ENCODE data around the gene TSC1.

TSC1 gene

GRCh38 chr9:132876849-132877248 is 67.6 kb downstream of the TSC1 start:
- H3K9me3 ChIP-seq (ENCODE audit: control insufficient read depth, insufficient read depth, low read depth, low read length) = no peaks in the 10 kb centered on the region
- no peak overlapping the region for H3K4me3 ChIP-seq (ENCODE audit: low read depth, low read length)
- no peaks in the 10 kb centered on the region for H3K4me1 ChIP-seq (ENCODE audit: control insufficient read depth, insufficient read depth, low read length)
- H3K9ac ChIP-seq (ENCODE audit: low read length) = no peak overlapping the region
- H3K36me3 ChIP-seq (ENCODE audit: control insufficient read depth, insufficient read depth, low read length) = no peaks in the 10 kb centered on the region
- H3K27me3 ChIP-seq (ENCODE audit: control insufficient read depth, insufficient read depth, low read length) = peaks cover 32% of the 10 kb centered on the region
- H3K27ac ChIP-seq (ENCODE audit: low read depth, low read length) = no peak overlapping the region

GRCh38 chr9:132875159-132875558 is 69.3 kb downstream of the TSC1 start:
- H3K4me3 ChIP-seq (ENCODE audit: low read depth, low read length) = no peak overlapping the region
- peaks cover 32% of the 10 kb centered on the region for H3K27me3 ChIP-seq (ENCODE audit: control insufficient read depth, insufficient read depth, low read length)
- no peak overlapping the region for H3K27ac ChIP-seq (ENCODE audit: low read depth, low read length)
- H3K4me1 ChIP-seq (ENCODE audit: control insufficient read depth, insufficient read depth, low read length) = no peaks in the 10 kb centered on the region
- H3K9ac ChIP-seq (ENCODE audit: low read length) = no peak overlapping the region
- no peaks in the 10 kb centered on the region for H3K36me3 ChIP-seq (ENCODE audit: control insufficient read depth, insufficient read depth, low read length)
- no peaks in the 10 kb centered on the region for H3K9me3 ChIP-seq (ENCODE audit: control insufficient read depth, insufficient read depth, low read depth, low read length)

GRCh38 chr9:132873403-132873802 is 71.0 kb downstream of the TSC1 start:
- H3K4me1 ChIP-seq (ENCODE audit: control insufficient read depth, insufficient read depth, low read length) = no peaks in the 10 kb centered on the region
- no peak overlapping the region for H3K27ac ChIP-seq (ENCODE audit: low read depth, low read length)
- no peak overlapping the region for H3K4me3 ChIP-seq (ENCODE audit: low read depth, low read length)
- H3K27me3 ChIP-seq (ENCODE audit: control insufficient read depth, insufficient read depth, low read length) = peaks cover 32% of the 10 kb centered on the region
- no peaks in the 10 kb centered on the region for H3K36me3 ChIP-seq (ENCODE audit: control insufficient read depth, insufficient read depth, low read length)
- no peak overlapping the region for H3K9ac ChIP-seq (ENCODE audit: low read length)
- H3K9me3 ChIP-seq (ENCODE audit: control insufficient read depth, insufficient read depth, low read depth, low read length) = no peaks in the 10 kb centered on the region

GRCh38 chr9:132869266-132869665 is 75.2 kb downstream of the TSC1 start:
- Histone ChIP-seq H3K36me3 (ENCODE audit: control insufficient read depth, insufficient read depth, low read length) (no peaks in the 10 kb centered on the region), H3K4me1 (ENCODE audit: control insufficient read depth, insufficient read depth, low read length) (peaks cover 5% of the 10 kb centered on the region; the same call in 1 of the 2 replicates), H3K27me3 (ENCODE audit: control insufficient read depth, insufficient read depth, low read length) (no peaks in the 10 kb centered on the region)

GRCh38 chr9:132866898-132867297 is 77.5 kb downstream of the TSC1 start:
- no peaks in the 10 kb centered on the region for H3K36me3 ChIP-seq (ENCODE audit: control insufficient read depth, insufficient read depth, low read length)
- H3K4me1 ChIP-seq (ENCODE audit: control insufficient read depth, insufficient read depth, low read length) = peaks cover 5% of the 10 kb centered on the region; the same call in 1 of the 2 replicates
- no peak overlapping the region for H3K27ac ChIP-seq (ENCODE audit: low read depth, low read length)
- H3K4me3 ChIP-seq (ENCODE audit: low read depth, low read length) = no peak overlapping the region
- H3K9ac ChIP-seq (ENCODE audit: low read length) = no peak overlapping the region
- H3K9me3 ChIP-seq (ENCODE audit: control insufficient read depth, insufficient read depth, low read depth, low read length) = no peaks in the 10 kb centered on the region
- no peaks in the 10 kb centered on the region for H3K27me3 ChIP-seq (ENCODE audit: control insufficient read depth, insufficient read depth, low read length)

More at GRCh38 chr9:132869266-132869665, 75.2 kb downstream of the TSC1 start:
- Histone ChIP-seq H3K4me3 (ENCODE audit: low read depth, low read length) (no peak overlapping the region), H3K9me3 (ENCODE audit: control insufficient read depth, insufficient read depth, low read depth, low read length) (no peaks in the 10 kb centered on the region), H3K9ac (ENCODE audit: low read length) (no peak overlapping the region), H3K27ac (ENCODE audit: low read depth, low read length) (no peak overlapping the region)

- Histone ChIP-seq H3K27ac (ENCODE audit: low read depth, low read length) (no peak overlapping the region), H3K9ac (ENCODE audit: low read length) (no peak overlapping the region), H3K36me3 (ENCODE audit: control insufficient read depth, insufficient read depth, low read length) (no peaks in the 10 kb centered on the region)
Measured at GRCh38 chr9:132864691-132865090, 79.7 kb downstream of the TSC1 start.

GRCh38 chr9:132864277-132864676 is 80.1 kb downstream of the TSC1 start:
- Histone ChIP-seq H3K27ac (ENCODE audit: low read depth, low read length) (no peak overlapping the region), H3K9me3 (ENCODE audit: control insufficient read depth, insufficient read depth, low read depth, low read length) (no peaks in the 10 kb centered on the region), H3K9ac (ENCODE audit: low read length) (no peak overlapping the region), H3K4me3 (ENCODE audit: low read depth, low read length) (no peak overlapping the region), H3K27me3 (ENCODE audit: control insufficient read depth, insufficient read depth, low read length) (no peaks in the 10 kb centered on the region), H3K4me1 (ENCODE audit: control insufficient read depth, insufficient read depth, low read length) (peaks cover 5% of the 10 kb centered on the region; the same call in 1 of the 2 replicates), H3K36me3 (ENCODE audit: control insufficient read depth, insufficient read depth, low read length) (no peaks in the 10 kb centered on the region)

More at GRCh38 chr9:132864691-132865090, 79.7 kb downstream of the TSC1 start:
- Histone ChIP-seq H3K4me3 (ENCODE audit: low read depth, low read length) (no peak overlapping the region), H3K9me3 (ENCODE audit: control insufficient read depth, insufficient read depth, low read depth, low read length) (no peaks in the 10 kb centered on the region), H3K27me3 (ENCODE audit: control insufficient read depth, insufficient read depth, low read length) (no peaks in the 10 kb centered on the region), H3K4me1 (ENCODE audit: control insufficient read depth, insufficient read depth, low read length) (peaks cover 5% of the 10 kb centered on the region; the same call in 1 of the 2 replicates)

GRCh38 chr9:132863096-132863495 is 81.3 kb downstream of the TSC1 start:
- H3K4me1 ChIP-seq (ENCODE audit: control insufficient read depth, insufficient read depth, low read length) = peaks cover 8% of the 10 kb centered on the region; the same call in 1 of the 2 replicates
- no peak overlapping the region for H3K27ac ChIP-seq (ENCODE audit: low read depth, low read length)
- H3K9me3 ChIP-seq (ENCODE audit: control insufficient read depth, insufficient read depth, low read depth, low read length) = no peaks in the 10 kb centered on the region
- H3K4me3 ChIP-seq (ENCODE audit: low read depth, low read length) = no peak overlapping the region
- no peak overlapping the region for H3K9ac ChIP-seq (ENCODE audit: low read length)
- no peaks in the 10 kb centered on the region for H3K36me3 ChIP-seq (ENCODE audit: control insufficient read depth, insufficient read depth, low read length)
- no peaks in the 10 kb centered on the region for H3K27me3 ChIP-seq (ENCODE audit: control insufficient read depth, insufficient read depth, low read length)

- H3K36me3 ChIP-seq (ENCODE audit: control insufficient read depth, insufficient read depth, low read length) = no peaks in the 10 kb centered on the region
- H3K4me1 ChIP-seq (ENCODE audit: control insufficient read depth, insufficient read depth, low read length) = peaks cover 13% of the 10 kb centered on the region; the same call in 1 of the 2 replicates
- no peak overlapping the region for H3K27ac ChIP-seq (ENCODE audit: low read depth, low read length)
- H3K4me3 ChIP-seq (ENCODE audit: low read depth, low read length) = no peak overlapping the region
- no peaks in the 10 kb centered on the region for H3K9me3 ChIP-seq (ENCODE audit: control insufficient read depth, insufficient read depth, low read depth, low read length)
- H3K27me3 ChIP-seq (ENCODE audit: control insufficient read depth, insufficient read depth, low read length) = no peaks in the 10 kb centered on the region
- no peak overlapping the region for H3K9ac ChIP-seq (ENCODE audit: low read length)
Measured at GRCh38 chr9:132862533-132862932, 81.9 kb downstream of the TSC1 start.

- H3K27me3 ChIP-seq (ENCODE audit: control insufficient read depth, insufficient read depth, low read length) = no peaks in the 10 kb centered on the region
- H3K9me3 ChIP-seq (ENCODE audit: control insufficient read depth, insufficient read depth, low read depth, low read length) = no peaks in the 10 kb centered on the region
- peaks cover 20% of the 10 kb centered on the region; the same call in 1 of the 2 replicates for H3K4me1 ChIP-seq (ENCODE audit: control insufficient read depth, insufficient read depth, low read length)
- no peaks in the 10 kb centered on the region for H3K36me3 ChIP-seq (ENCODE audit: control insufficient read depth, insufficient read depth, low read length)
- H3K27ac ChIP-seq (ENCODE audit: low read depth, low read length) = no peak overlapping the region
- no peak overlapping the region for H3K4me3 ChIP-seq (ENCODE audit: low read depth, low read length)
- no peak overlapping the region for H3K9ac ChIP-seq (ENCODE audit: low read length)
Measured at GRCh38 chr9:132861666-132862065, 82.8 kb downstream of the TSC1 start.

- no peaks in the 10 kb centered on the region for H3K27me3 ChIP-seq (ENCODE audit: control insufficient read depth, insufficient read depth, low read length)
- H3K36me3 ChIP-seq (ENCODE audit: control insufficient read depth, insufficient read depth, low read length) = no peaks in the 10 kb centered on the region
- no peaks in the 10 kb centered on the region for H3K9me3 ChIP-seq (ENCODE audit: control insufficient read depth, insufficient read depth, low read depth, low read length)
- no peak overlapping the region for H3K4me3 ChIP-seq (ENCODE audit: low read depth, low read length)
- H3K9ac ChIP-seq (ENCODE audit: low read length) = no peak overlapping the region
- H3K27ac ChIP-seq (ENCODE audit: low read depth, low read length) = no peak overlapping the region
- H3K4me1 ChIP-seq (ENCODE audit: control insufficient read depth, insufficient read depth, low read length) = peaks cover 23% of the 10 kb centered on the region; the same call in 1 of the 2 replicates
Measured at GRCh38 chr9:132858751-132859150, 85.7 kb downstream of the TSC1 start.

Measured in HUES6 (cell line).